DMS79 (cell line): ENCODE measurements around the gene PICK1.
"Not testable (repeated sequence)": the region's sequence is repeated elsewhere in the genome, so short reads cannot be mapped to it uniquely, and the experiment has no call there.

Experiments used
- DNase-seq: peaks from one replicate; lab custom pipeline; 2025; lab: John Stamatoyannopoulos, UW

The PICK1 gene

DNA sequence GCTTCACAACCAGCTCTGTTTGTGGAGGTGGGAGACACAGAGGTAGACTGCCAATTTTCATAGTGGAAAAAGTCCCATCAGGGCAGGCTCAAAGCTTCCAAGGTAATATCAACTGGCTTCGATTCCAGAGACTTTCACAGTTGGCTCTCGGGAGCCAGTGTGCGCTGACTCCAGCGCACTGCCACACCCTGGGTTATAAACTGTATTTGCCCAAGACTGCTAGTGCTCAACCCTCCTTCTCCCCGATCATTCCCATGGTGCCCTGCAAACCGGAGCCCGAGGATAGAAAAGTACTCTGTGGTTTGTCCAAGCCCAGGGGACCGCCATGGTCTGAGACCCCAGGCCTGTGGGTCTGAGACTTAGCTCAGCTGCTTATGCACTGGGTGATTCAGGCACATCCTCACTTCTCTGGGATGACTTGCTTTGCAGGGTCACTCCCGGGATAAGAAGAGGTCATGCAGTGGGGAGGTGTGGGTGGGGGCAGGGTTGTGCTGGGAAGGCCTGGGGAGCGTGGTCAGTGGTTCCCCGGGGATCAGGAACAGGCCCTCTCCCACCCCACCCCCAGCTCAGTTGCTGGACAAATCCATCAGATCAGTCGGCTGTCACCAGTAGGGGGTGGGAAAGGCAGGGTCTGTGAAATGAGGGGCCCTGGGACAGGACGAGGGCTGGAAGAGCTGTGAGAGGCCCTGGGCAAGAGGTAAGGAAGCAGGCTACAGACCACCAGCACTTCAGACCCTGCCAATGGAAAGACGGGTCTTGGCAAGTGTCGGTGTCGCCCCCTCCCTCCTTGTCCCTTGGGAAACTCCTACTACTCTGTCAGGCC, 26.7 kb upstream of the PICK1 start:
- no peak for DNase-seq

GRCh38 chr22:38031491-38031890, 25.7 kb upstream of the PICK1 start:
- no peak for DNase-seq

DNA sequence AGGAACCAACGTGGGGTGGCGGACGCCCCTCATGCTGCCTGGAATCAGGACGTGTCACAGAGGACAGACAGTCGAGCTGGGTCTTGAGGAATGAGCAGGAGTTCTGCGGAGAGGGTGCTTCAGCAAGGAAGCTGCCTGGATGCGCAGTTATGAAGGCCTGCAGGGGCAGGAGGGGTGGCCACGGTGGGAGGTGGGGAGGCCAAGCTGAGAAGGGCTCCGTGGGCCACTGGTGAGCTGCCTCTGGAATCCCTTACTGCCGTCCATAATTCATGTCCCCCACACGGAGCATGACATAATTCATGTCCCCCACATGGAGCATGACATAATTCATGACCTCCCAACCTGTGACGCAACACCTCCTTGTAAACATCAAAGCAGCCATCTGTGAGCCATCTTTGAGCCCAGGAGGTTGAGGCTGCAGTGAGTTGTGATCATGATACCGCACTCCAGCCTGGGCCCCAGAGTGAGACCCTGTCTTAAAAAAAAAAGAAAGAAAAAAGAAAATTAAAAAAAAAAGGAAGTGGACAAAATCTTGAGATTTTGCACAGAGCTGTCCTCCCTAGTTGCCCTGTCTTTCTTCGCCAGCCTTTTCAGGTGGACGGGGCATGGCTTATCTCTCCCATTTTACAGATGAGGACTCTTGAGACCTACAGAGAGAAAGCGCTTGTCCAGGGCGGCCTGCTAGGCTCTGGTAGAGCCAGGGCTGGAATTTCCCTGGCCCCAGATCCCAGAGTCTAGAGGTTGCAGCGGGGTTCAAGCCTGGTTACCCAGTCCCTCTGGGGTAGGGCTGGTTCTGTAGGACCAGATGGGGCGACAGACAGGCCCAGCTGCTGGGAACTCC, 24.3 kb upstream of the PICK1 start:
- no peak for DNase-seq

DNA sequence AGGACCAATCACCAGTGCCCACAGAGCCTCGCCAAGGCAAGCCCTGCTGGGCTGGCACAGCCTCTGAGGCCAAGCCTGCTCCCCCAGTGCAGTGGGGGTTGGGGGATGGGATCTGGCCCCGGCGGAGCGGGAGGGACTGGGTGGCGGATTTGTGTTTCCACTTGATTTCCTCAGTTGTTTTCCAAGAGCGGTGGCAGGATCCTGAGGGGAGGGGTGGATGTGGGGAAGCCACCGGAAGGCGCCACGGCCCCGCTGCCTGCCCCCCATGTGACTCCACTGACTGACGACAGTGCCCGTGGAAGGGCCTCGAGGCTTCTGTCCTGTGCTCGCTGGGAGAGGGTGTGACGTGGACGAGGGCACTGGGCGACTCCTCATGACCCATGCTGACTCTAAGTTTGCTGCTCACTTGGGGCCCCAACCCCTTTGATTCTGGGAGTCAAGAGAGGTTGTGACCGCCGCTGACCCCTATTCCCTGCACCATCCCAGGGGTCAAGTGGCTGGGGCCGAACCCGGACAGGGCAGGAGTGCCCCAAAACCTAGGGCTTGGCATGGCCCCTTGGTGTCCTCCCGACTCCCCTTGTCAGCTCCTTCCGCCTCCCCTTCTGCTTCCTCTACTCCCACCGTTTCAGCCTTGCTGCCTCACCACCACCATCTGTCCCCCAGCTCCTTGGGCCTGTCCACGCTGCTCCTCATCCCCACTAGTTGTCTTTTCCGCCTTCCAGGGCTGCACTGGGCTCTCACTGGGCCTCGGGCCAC, 23.5 kb upstream of the PICK1 start:
- no peak for DNase-seq

GRCh38 chr22:38034278-38034882, 22.8 kb upstream of the PICK1 start:
- no peak for DNase-seq

- no peak for DNase-seq
These were observed 22.2 kb upstream of the PICK1 start for GRCh38 chr22:38034884-38035529.

DNA sequence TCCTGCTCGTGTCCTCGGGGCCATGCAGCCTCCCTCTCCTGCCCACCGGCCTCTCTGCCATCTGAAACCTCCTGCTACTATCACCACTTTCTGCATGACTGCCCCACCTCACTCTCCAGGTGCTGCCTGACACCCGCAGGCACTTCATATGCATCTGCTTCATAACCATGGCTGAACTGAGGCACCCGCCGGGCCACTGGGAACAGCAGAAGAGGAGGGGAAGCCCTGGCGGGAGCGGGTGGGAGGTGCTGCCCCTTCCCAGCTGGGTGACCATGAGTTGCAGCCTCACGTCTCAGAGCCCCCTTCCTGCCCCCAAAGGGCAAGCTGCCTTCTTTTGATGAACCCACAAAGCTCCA, 21.7 kb upstream of the PICK1 start:
- no peak for DNase-seq

DNA sequence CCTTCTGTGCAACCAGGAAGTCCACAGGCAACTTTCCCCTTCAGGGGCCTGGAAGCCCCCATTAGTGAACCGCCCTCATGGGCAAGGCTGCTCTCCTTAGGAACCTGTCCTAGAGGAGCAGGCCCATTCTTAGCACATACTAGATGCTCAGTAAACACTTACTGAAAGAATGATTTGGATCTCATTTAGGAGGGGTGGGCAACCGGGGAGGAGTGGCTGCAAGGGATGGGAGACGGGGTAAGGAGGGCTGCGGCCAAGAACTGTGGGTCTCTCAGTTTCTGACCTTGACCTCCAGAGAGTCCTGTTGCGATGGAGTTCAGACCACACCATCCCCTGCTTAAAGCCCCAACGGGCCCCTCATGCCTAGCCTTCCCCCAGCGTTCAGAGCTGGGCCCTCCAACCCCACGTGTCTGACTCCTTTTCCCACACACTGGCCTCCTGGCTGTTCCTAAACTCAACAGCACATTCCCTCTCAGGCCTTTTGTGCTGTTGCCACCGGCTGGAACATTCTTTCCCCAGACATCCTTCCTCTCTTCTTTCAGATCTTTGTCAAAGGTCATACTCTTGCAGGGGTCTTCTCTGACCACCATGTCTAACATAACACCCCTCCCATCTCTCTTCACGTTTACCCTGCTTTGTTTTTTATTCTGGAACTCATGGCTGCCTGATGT, 20.7 kb upstream of the PICK1 start:
- DNase-seq: no peak

DNA sequence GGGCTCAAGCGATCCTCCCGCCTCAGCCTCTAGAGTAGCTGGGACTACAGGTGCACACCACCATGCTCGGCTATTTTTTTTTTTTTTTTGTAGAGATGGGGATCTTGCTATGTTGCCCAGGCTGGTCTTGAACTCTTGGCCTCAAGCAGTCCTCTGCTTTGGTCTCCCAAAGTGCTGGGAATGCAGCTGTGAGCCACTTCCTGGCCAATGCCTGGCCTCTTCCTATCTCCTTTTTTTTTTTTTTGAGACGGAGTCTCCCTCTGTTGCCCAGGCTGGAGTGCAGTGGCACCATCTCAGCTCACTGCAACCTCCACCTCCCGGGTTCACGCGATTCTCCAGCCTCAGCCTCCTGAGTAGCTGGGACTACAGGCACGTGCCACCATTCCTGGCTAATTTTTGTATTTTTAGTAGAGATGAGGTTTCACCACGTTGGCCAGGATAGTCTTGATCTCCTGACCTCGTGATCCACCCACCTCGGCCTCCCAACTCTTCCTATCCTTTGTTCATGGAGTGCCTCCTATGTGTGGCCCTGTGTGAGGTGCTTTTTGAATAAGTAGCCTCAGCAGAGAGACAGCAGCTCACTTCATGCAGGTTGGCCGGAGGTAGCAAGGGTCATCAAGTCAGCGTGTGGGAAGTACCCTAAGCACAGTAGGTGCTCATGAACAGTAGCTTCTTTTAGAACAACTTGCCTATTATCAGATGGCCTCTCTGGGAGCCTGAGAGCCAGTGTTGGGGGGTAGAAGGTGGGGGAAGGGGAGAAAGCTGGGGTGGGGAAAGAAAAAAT, 19.6 kb upstream of the PICK1 start:
- not testable (repeated sequence) for DNase-seq

- DNase-seq: no peak
These were observed 18.8 kb upstream of the PICK1 start for GRCh38 chr22:38038426-38038825.

GRCh38 chr22:38038890-38039812, 18.1 kb upstream of the PICK1 start:
- no peak for DNase-seq

DNA sequence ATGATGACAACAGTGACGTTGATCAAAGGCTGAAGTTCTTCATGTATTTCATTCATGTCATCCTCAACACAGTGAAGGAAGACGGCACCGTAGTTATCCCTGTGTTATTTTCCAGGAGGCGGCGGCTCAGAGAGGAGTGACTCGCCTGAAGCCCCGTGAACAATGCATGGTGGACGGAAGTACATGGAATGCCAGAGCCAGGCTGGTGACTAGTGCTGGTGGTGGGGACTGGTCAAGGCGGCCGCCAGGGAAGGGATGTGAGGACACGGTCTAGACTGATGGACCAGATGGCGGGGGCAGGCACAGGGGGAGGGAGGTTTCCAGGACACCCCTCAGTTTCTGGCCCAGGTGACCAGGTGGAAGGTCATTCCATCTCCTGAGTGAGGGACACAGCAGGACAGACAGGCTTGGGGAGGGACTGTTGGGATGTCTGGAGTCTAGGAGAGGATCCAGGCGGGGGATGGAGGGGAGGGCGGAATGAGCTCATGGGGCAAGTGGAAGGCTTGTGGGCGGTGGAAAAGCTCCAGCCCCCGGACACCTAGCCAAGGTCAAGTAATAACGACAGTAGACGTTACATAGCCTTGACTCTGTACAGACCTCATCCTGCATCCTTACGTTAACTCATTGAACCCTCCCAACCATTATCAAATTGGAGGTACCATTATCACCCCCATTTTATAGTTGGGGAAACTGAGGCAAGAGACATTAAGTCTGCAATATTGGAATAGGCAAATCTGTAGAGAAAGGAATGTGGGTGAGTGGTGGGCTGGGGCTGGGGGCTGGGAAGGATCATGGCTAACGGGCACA, 16.0 kb upstream of the PICK1 start:
- no peak for DNase-seq

DNA sequence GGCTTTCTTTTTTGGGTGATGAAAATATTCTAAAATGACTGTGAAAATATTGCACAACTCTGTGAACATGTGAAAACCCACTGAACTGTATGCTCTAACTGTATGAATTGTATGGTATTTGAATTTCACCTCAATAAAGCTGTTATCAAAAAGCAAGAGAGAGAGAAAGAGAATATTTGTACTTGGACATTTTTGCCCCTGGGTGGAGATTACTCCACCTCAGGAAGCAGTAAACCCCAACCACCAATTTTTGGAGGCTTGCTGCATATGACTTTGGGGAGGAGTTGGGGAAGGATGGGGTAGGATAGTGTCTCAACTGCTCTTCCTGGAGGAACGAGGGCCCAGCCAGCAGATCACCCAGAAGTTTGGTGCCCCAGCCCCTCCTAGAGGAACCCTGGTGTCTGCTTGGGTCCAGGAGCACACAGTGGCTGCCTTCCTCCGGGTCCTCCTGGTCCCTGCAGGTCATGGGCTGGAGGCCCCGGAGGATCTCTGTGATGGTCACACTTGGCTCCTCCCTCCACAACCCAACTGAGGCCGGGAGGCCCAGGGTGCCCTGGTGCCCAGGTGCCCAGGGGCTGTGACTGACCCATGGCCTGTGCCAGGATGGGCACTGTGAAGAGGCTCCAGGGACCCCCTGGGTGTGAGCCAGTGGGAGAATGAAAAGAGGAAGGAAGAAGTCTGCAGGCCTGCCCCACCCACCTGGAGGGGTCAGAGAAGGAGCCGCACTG, 15.3 kb upstream of the PICK1 start:
- DNase-seq: no peak

DNA sequence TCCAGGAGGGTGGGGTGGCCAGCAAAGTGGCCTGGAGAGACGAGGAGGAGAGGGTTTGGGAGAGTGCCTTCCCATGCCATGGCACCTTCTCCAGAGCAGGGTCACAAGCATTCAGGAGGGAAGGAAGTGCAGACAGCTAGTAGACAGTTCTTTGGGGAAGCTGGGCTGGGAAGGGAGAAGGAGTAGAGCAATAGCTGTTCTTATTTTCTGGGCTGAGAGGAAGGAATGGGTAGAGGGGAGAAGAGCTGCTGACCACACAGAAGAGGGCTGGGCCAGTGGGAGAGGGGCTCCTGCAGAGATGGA, 14.8 kb upstream of the PICK1 start:
- no peak for DNase-seq

DNA sequence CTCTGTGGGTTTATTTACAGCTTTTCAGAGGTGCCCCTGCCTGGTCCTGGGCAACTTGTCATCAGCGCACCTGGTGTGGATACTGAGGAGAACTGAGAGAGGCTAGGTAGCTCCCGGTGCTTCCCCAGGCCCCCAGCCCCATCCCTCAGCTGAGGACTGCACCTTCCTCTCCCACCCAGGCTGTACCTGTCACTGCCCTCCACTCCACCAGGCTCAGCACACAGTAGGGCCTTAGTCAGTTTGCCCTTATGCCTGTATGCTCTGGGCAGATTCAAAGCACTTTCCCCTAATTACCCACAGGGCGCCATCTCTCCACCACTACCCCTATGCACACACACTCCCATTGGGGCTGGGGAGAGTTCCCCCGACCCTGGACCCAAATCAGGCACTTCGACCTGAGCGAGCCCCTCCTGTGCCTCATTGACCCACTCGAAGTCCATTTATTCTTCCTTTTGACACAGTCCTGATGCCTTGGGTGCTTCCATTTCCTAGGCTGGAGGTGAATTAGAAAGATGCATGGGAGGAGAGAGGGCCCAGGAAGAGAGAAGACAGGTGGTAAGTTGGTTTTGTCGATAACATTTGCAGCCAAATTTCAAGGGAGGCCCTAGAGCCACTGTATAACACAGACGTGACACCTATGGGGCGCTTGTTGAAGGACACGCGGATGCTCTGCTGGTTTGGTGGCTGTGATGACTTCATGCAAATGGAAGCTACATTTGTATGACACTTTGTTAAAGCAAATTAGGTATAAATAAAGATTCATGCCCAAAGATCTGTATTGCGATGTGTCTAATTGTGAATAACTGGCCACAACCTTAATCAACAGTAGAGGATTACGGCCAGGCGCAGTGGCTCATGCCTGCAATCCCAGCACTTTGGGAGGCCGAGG, 13.8 kb upstream of the PICK1 start:
- no peak for DNase-seq

- no peak for DNase-seq
These were observed 11.0 kb upstream of the PICK1 start for GRCh38 chr22:38046070-38046748.
